HFFc6 (cell line): ENCODE results near the gene TTLL5. TPM values are rescaled to one million over a fixed set of nuclear protein-coding genes. Genes with fewer than 3 reads are reported as not detected.

Experiments
- DNase-seq: peaks from one replicate; pipeline ENCODE4 v3.0.0-alpha.2; 2018
- H3K27ac Mint-ChIP-seq: 2 replicates; pipeline ENCODE4 v1.8.0; 2020; ENCODE audit warnings: mild to moderate bottlenecking, mixed read lengths
- H3K27me3 Mint-ChIP-seq: 2 replicates; pipeline ENCODE4 v1.8.0; 2021; ENCODE audit warnings: mild to moderate bottlenecking, moderate library complexity, mixed read lengths; ENCODE audit not compliant: insufficient read depth
- H3K36me3 Mint-ChIP-seq: 2 replicates; pipeline ENCODE4 v1.8.0; 2021; ENCODE audit warnings: low read depth, mixed read lengths
- H3K4me1 Mint-ChIP-seq: 2 replicates; pipeline ENCODE4 v1.8.0; 2020; ENCODE audit warnings: low read depth, mixed read lengths
- H3K4me3 Mint-ChIP-seq: 2 replicates; pipeline ENCODE4 v1.8.0; 2020; ENCODE audit warnings: mild to moderate bottlenecking, moderate library complexity, mixed read lengths
- H3K9me3 Mint-ChIP-seq: 2 replicates; pipeline ENCODE4 v1.8.0; 2020; ENCODE audit warnings: mild to moderate bottlenecking, mixed read lengths
- CTCF ChIP-seq: fragments of 200-600 bp; sonication (generic); IDR thresholded peaks from 2 replicates; pipeline ENCODE4 v1.5.0; 2021; ENCODE audit warnings: antibody characterized with exemption, mild to moderate bottlenecking
- total RNA-seq, 6 experiments: library from RNA; stranded (reverse); fragmentation: NEBNext Ultra II Directional; extraction: Animal tissue kit (Norgen Biotek cat#: 25700); gene quantifications; 2 replicates in 1 of 6; 3 replicates in 5 of 6; pipeline ENCODE4 v1.2.3, GENCODE V29; 2021

The TTLL5 gene
- total RNA-seq, 6 experiments from 2014 or later, result 22.0 to 28.9 (median 25.0) TPM

DNA sequence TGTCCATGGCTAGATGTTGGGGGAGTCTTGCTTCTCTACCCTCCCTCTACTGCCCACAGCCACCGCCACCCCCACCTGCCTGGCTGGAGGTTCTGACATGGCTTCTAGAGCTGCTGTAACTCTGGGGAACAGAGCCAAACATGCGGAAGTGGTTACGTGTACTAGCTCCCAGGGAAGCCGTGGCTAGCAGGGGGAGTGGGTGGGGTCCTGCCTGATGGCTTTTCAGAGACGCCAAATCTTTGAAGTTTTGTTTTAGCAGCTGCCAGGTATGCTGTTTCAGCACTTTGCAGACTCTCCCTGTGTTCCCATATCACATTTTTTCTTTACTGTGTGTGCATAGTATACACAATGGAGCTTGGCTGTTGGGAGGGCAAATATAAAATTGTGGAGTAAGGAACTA, 170.4 kb downstream of the TTLL5 start:
- DNase-seq, result peak; percentile 30

DNA sequence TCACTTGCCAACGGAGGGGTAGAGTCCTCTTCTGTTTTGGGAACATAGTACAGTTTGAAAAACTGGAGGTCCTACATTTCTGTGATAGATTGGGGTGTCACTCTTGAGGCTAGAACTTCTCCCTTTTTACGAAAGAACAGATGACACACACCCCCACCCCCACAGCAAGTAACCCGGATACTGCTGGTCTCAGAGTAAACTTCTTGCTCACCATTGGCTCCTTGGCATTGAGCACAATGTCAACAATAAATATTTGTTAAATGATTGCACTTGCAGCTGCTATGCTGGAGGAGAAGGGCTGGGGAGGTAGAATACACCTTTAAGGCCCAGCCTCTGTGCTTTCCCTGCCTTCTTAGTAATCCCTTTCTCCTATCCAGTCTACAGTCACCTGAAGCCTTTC, 170.9 kb downstream of the TTLL5 start:
- Mint-ChIP-seq H3K27ac (peak overlapping the region; percentile 89), H3K27me3 (peaks cover 3% of the 10 kb centered on the region; the same call in 1 of the 2 replicates), H3K4me3 (peak overlapping the region; percentile 72), H3K9me3 (no peaks in the 10 kb centered on the region), H3K4me1 (peaks cover 68% of the 10 kb centered on the region), H3K36me3 (peaks cover 5% of the 10 kb centered on the region; the same call in 1 of the 2 replicates)
- TF ChIP-seq CTCF, result no peak
- DNase-seq, result peak; percentile 73

More for the DNA sequence above, 170.4 kb downstream of the TTLL5 start:
- H3K27me3 Mint-ChIP-seq, result peaks cover 3% of the 10 kb centered on the region; the same call in 1 of the 2 replicates
- H3K4me1 Mint-ChIP-seq, result peaks cover 71% of the 10 kb centered on the region
- H3K4me3 Mint-ChIP-seq, result peak overlapping the region; percentile 72
- no peak for TF ChIP-seq CTCF
- H3K9me3 Mint-ChIP-seq, result no peaks in the 10 kb centered on the region
- H3K36me3 Mint-ChIP-seq, result peaks cover 5% of the 10 kb centered on the region; the same call in 1 of the 2 replicates
- peak overlapping the region; percentile 89 for H3K27ac Mint-ChIP-seq

GRCh38 chr14:75832621-75833297, 171.7 kb downstream of the TTLL5 start:
- no peaks in the 10 kb centered on the region for H3K9me3 Mint-ChIP-seq
- peaks cover 74% of the 10 kb centered on the region for H3K4me1 Mint-ChIP-seq
- peak; percentile 86 for DNase-seq
- peaks cover 3% of the 10 kb centered on the region; the same call in 1 of the 2 replicates for H3K27me3 Mint-ChIP-seq
- TF ChIP-seq CTCF, result no peak
- peak overlapping the region; percentile 89 for H3K27ac Mint-ChIP-seq
- peaks cover 5% of the 10 kb centered on the region; the same call in 1 of the 2 replicates for H3K36me3 Mint-ChIP-seq
- peak overlapping the region; percentile 72 for H3K4me3 Mint-ChIP-seq

- Mint-ChIP-seq H3K36me3 (peaks cover 10% of the 10 kb centered on the region), H3K27ac (peak overlapping the region; percentile 89), H3K4me1 (peaks cover 74% of the 10 kb centered on the region), H3K4me3 (peak overlapping the region; percentile 72), H3K9me3 (peaks cover 3% of the 10 kb centered on the region; the same call in 1 of the 2 replicates), H3K27me3 (peaks cover 3% of the 10 kb centered on the region; the same call in 1 of the 2 replicates)
- DNase-seq, result peak; percentile 67
- TF ChIP-seq CTCF, result no peak
Measured at GRCh38 chr14:75833326-75834020, 172.4 kb downstream of the TTLL5 start.

DNA sequence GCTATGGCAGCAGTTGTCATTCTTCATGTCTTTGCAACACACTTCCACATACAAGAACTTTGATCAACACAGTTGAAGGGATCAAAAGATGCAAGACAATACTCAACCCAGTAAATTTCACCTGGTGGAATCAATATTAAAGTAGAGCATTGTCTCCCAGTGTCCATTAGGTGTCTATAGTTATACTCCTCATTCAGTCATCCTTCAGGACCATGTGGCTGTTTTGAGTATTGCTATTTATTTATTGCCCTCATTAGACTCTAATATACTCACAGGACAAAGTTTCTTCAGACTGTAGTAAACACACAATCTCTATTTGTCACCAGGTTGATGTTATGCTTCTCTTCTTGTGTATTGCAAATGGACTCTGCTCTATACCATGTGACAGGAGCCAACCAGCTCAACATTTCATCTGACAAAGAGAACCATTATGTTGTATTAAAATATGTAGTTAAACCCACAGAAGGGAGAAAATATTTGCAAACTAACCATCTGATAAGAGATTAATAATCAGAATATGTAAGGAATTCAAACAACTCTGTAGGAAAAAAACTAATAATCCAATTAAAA, 174.2 kb downstream of the TTLL5 start:
- peaks cover 16% of the 10 kb centered on the region; the same call in 1 of the 2 replicates for H3K9me3 Mint-ChIP-seq
- TF ChIP-seq CTCF, result peak; percentile 37
- peak overlapping the region; percentile 61; the same call in 1 of the 2 replicates for H3K27ac Mint-ChIP-seq
- peaks cover 27% of the 10 kb centered on the region for H3K36me3 Mint-ChIP-seq
- DNase-seq, result peak; percentile 33
- peaks cover 3% of the 10 kb centered on the region; the same call in 1 of the 2 replicates for H3K27me3 Mint-ChIP-seq
- peak overlapping the region; percentile 11; the same call in 1 of the 2 replicates for H3K4me3 Mint-ChIP-seq
- H3K4me1 Mint-ChIP-seq, result peaks cover 69% of the 10 kb centered on the region
